GM19238 (cell line): Measurements from ENCODE around the gene TRIM59.

Experiments
- DNase-seq: peaks from one replicate; pipeline ENCODE4 v3.0.0; 2011; ENCODE audit warnings: low spot score; ENCODE audit not compliant: insufficient read length

Gene TRIM59

DNA sequence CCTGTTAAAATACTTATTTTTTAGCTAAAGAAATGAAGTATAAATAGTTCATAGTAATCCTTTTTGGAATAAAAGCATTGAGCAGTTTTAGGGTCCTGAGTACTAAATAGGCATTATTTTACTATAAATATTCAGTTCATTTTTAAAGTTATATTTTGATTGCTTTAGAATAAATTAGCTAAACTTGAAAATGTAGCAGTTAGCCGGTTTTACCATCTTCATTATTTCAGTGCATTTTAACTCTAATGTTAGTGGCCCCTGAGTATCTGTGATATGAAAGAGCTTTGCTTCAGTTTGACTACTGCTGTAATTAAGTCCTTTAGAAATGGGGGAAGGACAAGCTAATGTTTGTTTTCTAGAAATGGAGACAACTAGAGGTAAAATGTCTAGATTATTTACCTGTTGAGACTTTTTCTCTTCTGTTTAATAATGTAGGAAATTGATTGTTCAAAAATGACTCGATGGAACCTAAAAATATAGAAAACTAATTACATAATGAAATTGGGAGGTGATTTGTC lies 46.5 kb downstream of the TRIM59 start:
- DNase-seq: no peak

DNA sequence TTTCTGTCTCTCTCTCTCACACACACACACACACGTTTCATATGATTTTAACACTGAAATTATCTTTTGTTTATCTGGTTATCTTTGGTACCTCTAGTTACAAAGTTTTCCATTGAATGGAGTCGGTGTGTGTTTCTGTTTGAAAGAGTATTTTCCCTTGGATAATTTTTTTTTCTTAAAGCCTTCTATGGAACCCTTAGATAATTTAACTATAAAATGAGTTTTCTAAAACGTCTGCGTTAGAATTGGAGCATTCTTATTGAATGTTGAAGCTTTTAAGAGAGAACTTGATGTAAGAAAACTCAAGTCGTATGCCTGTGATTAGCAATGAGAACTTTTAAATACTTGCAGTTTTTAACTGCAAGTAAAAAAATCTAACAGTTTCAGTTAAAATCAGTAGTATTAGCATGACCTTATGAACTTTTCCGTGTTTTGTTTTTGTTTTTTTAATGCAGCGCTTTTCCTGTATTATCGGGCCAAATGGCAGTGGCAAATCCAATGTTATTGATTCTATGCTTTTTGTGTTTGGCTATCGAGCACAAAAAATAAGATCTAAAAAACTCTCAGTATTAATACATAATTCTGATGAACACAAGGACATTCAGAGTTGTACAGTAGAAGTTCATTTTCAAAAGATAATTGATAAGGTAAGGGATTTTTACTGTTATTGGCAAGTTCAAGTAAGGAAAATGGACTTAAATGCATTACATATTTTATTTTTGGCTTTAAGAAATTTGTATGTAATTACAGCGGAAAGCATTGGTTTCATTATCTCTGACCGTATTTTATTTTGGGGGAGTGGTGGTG lies 47.2 kb downstream of the TRIM59 start:
- no peak for DNase-seq

DNA sequence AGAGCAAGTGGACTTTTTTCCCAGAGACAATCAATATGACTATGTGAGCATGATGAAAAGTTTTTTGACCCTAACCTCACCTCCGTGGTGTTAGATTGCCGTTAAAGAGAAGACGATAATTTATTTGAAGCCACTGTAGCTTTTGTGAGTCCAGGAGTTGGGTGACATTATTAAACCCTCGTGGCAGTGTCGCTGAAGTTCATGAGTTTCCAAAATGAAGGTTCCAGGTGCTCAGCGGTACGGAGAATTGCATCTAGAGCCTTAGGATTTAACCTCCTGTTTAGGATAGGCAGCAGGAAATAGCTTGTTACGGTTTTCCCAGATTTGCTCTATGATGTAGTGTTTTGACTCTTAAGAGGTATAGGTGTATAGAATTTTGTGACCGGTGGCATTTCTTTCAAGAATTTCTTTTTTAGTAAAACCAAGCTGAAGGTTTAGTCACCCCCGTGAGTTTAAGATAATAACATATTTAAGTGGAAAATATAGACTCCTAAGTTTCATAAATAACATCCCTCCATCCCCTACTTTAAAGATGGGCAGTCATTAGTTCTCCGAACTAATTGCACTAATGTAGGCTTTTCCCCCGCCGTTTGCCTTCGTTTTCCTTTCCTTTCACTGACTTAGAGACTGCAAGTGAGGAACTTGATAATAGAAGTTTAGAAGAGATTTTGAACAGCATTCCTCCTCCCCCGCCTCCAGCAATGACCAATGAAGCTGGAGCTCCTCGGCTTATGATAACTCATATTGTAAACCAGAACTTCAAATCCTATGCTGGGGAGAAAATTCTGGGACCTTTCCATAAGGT lies 48.1 kb downstream of the TRIM59 start:
- DNase-seq: no peak

DNA sequence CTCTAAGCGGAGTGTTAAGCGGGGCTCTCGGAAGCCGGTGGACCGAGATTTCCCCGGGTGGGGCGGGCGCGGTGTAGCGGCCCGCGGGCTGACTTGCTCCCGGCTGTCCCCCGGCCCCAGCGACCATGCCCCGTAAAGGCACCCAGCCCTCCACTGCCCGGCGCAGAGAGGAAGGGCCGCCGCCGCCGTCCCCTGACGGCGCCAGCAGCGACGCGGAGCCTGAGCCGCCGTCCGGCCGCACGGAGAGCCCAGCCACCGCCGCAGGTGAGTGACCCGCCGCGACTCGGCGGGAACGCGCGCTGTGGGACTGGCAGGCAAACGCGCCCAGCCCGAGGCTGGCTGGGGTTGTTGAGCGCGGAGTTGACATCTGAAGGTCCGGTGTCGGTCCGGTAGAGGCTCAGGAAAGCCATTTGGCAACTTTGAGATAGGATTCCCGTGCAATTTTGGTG lies 48.9 kb downstream of the TRIM59 start:
- no peak for DNase-seq

DNA sequence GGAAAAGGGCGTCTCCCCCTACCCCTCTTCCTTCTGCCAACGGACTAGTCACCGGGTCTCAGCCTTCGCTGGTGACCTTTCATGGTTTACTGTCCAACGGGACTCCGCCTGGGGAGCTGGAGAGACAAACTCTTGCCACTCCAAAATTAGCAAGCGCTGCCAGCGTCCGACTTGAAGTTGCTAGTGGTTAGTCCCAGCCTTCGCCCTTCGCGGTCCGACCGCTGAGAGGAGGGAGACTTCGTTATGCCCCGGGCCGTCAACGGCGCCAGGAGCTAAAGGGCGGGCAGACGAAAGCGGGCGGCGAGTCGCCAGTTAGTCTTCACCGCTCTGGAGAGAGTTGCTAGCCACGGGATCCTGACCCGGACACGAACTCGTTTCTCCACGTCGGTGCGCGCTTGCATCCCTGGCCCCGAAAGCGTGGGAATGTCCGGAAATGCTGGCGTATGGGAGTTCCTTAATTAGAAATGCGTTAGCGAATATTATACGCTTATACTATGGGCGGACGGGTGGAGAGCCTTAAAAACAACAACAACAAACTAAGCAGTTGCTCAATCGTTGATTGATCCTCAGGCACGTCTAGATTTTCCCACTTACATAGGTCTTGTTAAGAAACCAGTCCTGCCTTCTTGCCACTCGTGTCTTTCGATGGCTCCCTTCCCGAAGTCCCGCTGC lies 49.4 kb downstream of the TRIM59 start:
- no peak for DNase-seq

DNA sequence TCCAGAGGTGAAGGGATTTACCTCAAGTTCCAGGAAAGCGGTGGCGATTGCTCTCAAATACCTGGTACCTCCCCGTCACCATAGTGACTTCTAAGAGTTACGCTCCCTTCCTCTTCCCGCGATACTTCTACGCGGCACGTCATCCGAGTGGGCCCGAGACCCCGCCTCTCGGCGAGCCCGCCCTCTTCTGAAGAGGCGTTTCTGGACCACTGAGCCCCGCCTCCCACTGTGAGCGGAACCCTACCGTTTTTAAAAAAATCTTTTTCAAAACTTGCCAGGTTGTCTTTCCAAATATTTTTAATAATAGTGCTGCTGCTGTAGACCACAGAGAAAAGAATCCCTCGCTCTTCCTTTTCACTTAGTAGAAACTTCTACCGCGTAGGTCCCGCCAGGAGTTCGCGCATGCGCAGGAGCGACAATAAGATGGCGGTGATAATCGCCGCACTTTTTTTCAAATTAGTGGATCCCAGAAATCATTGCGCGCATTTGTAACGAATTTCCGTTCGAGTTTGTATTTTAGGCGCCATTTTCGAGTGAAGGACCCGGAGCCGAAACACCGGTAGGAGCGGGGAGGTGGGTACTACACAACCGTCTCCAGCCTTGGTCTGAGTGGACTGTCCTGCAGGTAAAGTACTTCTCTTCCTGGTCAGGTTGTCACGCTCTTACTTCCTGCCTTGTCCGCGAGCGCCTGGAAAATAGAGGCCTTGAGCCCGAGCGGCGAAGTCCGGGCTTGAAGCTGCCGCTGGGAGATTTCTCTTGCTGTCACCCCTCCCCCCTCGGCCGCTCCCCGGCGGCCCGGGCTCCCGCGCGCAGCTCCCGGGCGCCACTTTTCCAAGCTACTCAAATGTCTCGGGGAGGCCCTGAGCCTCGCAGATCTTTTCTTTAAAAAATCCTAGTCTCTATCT lies 50.2 kb downstream of the TRIM59 start, which contains the start of the genes IFT80 and SMC4:
Gene IFT80, minus strand, starts transcription at position 101 of the 905 bp plus-strand sequence. CDS start 14,625 bp downstream, outside the sequence.
Gene SMC4, plus strand, starts transcription at position 526 of the 905 bp plus-strand sequence. CDS start 1,177 bp downstream, outside the sequence.
- DNase-seq: peak; percentile 75

DNA sequence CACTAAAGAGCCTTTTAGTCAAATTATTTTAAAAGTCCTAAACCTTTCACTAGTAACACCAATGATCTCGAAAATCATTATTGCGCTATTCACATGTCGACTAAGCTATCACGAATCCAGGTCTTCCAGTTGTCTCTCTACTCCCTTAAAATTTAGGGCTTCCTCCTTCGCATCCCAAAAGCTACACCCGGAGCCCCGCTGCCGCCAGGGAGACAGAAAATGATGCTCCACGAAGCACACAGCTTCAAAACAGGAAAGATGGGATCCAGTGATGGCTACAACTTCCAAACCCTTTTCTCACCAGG lies 50.8 kb downstream of the TRIM59 start:
- DNase-seq: no peak

DNA sequence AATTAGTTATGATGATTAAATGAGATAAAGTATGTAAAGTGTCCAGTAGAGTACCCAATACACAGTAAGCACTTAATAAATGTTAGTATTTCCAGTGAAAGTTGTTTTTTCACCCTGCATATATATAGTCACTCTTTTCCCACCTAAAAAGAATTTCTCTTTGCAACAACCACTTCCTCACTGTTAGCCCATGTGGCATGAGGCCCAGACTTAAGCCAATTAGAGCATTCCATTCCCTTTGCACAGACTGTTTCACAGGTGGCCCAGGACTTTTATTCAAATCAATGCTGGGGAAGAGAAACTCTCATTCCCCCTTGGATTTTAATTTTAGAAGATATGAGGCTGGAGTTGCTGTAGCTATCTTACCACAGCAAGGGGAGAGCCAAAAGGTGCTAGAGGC lies 54.3 kb downstream of the TRIM59 start:
- DNase-seq: no peak

DNA sequence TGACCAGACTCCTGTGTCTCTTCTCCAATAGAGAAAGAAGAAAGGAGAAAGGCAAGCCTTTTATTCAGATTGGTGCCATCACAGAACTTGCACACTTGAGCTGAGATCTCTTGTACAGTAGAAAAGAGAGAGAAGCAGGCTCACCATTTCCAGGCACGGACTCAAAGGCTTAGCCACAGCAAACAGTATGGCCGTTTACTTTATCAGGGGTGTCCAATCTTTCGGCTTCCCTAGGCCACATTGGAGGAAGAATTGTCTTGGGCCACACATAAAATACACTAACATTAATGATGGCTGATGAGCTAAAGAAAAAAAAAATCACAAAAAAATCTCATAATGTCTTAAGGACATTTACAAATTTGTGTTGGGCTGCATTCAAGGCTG lies 55.6 kb downstream of the TRIM59 start:
- DNase-seq: no peak

DNA sequence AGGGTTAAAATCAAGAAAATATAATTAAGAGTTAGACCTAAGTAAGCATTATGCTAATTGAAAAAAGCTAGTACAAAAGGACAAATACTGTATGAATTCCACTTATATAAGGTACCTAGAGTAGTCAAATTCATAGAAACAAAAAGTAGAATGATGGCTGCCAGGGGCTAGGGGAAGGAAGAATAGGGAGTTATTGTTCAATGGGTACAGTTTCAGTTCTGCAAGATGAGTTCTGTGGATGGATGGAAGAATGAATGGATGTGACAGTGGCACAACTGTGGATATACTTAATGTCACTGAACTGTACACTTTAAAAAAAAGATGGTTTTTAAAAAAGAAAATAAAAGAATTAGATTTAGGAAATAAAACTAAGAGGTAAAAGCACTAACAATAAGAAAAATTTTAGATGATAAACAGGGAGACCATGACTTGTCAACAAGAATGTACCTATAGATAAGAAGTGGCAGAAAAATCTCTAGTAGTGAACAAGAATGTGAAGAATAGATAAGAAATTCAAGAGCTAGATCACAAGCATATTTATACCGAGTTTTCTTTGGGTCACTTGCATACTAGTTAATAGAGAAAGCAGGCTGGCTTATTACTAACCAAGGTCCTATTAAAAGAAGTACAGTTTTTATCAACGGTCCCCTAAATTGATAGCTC lies 56.1 kb downstream of the TRIM59 start:
- no peak for DNase-seq

DNA sequence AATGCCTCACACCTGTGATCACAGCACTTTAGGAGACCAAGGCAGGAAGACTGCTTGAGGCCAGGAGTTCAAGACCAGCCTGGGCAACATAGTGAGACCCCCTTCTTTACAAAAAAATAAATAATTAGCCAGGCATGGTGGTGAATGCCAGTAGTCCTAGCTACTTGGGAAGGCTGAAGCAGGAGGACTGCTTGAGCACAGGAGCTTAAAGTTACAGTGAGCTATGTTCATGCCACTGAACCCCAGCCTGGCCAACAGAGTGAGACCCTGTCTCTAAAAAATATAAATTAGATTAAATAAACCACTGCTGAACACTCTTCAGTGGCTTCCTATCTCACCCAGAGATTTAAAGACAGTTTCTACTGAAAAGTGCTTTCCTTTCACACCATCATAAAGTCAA lies 56.8 kb downstream of the TRIM59 start:
- DNase-seq: no peak

DNA sequence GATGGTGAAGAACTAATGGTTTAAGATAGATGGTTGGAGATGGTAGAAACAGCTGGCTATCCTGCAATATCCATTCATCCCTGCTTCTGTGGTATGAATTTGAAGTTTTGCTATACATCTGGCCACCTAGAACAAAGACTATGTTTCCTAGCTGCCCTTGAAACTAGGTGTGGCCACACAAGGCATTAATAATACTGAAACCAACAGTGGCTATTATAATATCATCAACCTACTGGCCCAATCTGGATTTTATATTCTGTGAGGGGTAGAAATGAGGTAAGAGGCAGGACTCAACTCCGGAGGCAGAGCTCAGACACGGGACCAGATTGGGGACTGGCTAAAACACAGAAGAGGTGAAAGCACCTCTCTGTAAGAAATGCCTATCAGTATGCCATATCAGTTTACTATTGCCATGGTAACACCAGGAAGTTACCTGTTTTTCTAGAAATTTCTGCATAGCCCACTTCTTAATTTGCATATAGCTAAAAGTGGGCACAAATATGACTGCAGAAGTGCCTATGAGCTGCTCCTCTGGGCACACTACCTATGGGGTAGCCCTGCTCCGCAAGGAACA lies 58.9 kb downstream of the TRIM59 start:
- no peak for DNase-seq
